ENCODE measurements around the gene EHD2. TPM values are rescaled to one million over a fixed set of nuclear protein-coding genes. Genes with fewer than 3 reads are reported as not detected.
"Not testable (repeated sequence)": the region's sequence is repeated elsewhere in the genome, so short reads cannot be mapped to it uniquely, and the experiment has no call there.

Gene EHD2
- polyA plus RNA-seq, 3 donors, result not detected

- H3K27ac ChIP-seq (ENCODE audit: low read depth in 1 of 2, low read length in 2 of 2), result no peak overlapping the region
- no peaks in the 10 kb centered on the region for H4K20me1 ChIP-seq (ENCODE audit: insufficient read depth, low read length)
- H3K9ac ChIP-seq (ENCODE audit: insufficient read depth, low read length, poor library complexity, severe bottlenecking), result no peak overlapping the region
- Mint-ChIP-seq H3K27ac (no peak overlapping the region), H3K4me1 (peaks cover 8% of the 10 kb centered on the region), H3K36me3 (no peaks in the 10 kb centered on the region), H3K9me3 (peaks cover 0 to 14% (median 6%) of the 10 kb centered on the region in 7 donors), H3K27me3 (ENCODE audit: low read depth in 3 of 3) (peaks cover 21 to 45% (median 24%) of the 10 kb centered on the region in 3 donors), H3K4me3 (no peak overlapping the region)
- peaks cover 0 to 3% of the 10 kb centered on the region in 2 donors for H3K9me3 ChIP-seq (replicated peaks in 1 of 2; ENCODE audit: control insufficient read depth in 1 of 2, insufficient read depth in 1 of 2, low read length in 2 of 2)
- 92% methylated on average over 3 of the region's 8 CpGs for WGBS (ENCODE audit: insufficient coverage)
- intact Hi-C loops (cut with micrococcal nuclease), result loop anchor here in 1 of 2 donors (2.0 to 5.0 kb wide), 2 partner anchors 31 to 76 kb away; no protein-coding TSS in a partner anchor
- peaks cover 8 to 24% of the 10 kb centered on the region in 2 donors for H3K27me3 ChIP-seq (ENCODE audit: control insufficient read depth in 2 of 2, insufficient read depth in 2 of 2, low read length in 2 of 2)
- no peaks in the 10 kb centered on the region for H3K36me3 ChIP-seq (replicated peaks in 1 of 2; ENCODE audit: control insufficient read depth in 1 of 2, insufficient read depth in 2 of 2, low read length in 2 of 2)
- no peak overlapping the region for H2AFZ ChIP-seq (ENCODE audit: insufficient read depth, low read depth, low read length, poor library complexity, severe bottlenecking)
- no peak overlapping the region for H3K4me3 ChIP-seq (replicated peaks in 1 of 3; ENCODE audit: low read depth in 2 of 3, low read length in 3 of 3)
- no peaks in the 10 kb centered on the region for H3K79me2 ChIP-seq (ENCODE audit: insufficient read depth, low read length)
- peaks cover 0 to 7% of the 10 kb centered on the region in 2 donors for H3K4me1 ChIP-seq (ENCODE audit: control insufficient read depth in 1 of 2, insufficient read depth in 2 of 2, low read length in 2 of 2)
- H3K4me2 ChIP-seq (replicated peaks; ENCODE audit: extremely low read depth, low read length, poor library complexity, severe bottlenecking), result no peak overlapping the region
- TF ChIP-seq, protein P1, sequence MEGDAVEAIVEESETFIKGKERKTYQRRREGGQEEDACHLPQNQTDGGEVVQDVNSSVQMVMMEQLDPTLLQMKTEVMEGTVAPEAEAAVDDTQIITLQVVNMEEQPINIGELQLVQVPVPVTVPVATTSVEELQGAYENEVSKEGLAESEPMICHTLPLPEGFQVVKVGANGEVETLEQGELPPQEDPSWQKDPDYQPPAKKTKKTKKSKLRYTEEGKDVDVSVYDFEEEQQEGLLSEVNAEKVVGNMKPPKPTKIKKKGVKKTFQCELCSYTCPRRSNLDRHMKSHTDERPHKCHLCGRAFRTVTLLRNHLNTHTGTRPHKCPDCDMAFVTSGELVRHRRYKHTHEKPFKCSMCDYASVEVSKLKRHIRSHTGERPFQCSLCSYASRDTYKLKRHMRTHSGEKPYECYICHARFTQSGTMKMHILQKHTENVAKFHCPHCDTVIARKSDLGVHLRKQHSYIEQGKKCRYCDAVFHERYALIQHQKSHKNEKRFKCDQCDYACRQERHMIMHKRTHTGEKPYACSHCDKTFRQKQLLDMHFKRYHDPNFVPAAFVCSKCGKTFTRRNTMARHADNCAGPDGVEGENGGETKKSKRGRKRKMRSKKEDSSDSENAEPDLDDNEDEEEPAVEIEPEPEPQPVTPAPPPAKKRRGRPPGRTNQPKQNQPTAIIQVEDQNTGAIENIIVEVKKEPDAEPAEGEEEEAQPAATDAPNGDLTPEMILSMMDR (IDR thresholded peaks at IDR 0.05), result no peak
- DNase-seq, result no peak
Observed at GRCh38 chr19:47711652-47712242, 1.5 kb upstream of the EHD2 start.

- TF ChIP-seq, protein P1 (IDR thresholded peaks at IDR 0.05), result no peak
- Mint-ChIP-seq H3K27ac (no peak overlapping the region), H3K4me3 (peak overlapping the region in 1 of 2 donors; percentile 74), H3K4me1 (peaks cover 4% of the 10 kb centered on the region), H3K9me3 (peaks cover 0 to 9% (median 6%) of the 10 kb centered on the region in 7 donors), H3K36me3 (no peaks in the 10 kb centered on the region), H3K27me3 (ENCODE audit: low read depth in 3 of 3) (peaks cover 20 to 40% (median 23%) of the 10 kb centered on the region in 3 donors)
- Histone ChIP-seq H3K27ac (ENCODE audit: low read depth in 1 of 2, low read length in 2 of 2) (no peak overlapping the region), H2AFZ (ENCODE audit: insufficient read depth, low read depth, low read length, poor library complexity, severe bottlenecking) (no peak overlapping the region), H3K4me1 (ENCODE audit: control insufficient read depth in 1 of 2, insufficient read depth in 2 of 2, low read length in 2 of 2) (peaks cover 0 to 7% of the 10 kb centered on the region in 2 donors), H3K36me3 (replicated peaks in 1 of 2; ENCODE audit: control insufficient read depth in 1 of 2, insufficient read depth in 2 of 2, low read length in 2 of 2) (no peaks in the 10 kb centered on the region), H4K20me1 (ENCODE audit: insufficient read depth, low read length) (no peaks in the 10 kb centered on the region), H3K4me3 (replicated peaks in 1 of 3; ENCODE audit: low read depth in 2 of 3, low read length in 3 of 3) (no peak overlapping the region), H3K79me2 (ENCODE audit: insufficient read depth, low read length) (no peaks in the 10 kb centered on the region), H3K4me2 (replicated peaks; ENCODE audit: extremely low read depth, low read length, poor library complexity, severe bottlenecking) (no peak overlapping the region), H3K27me3 (ENCODE audit: control insufficient read depth in 2 of 2, insufficient read depth in 2 of 2, low read length in 2 of 2) (peaks cover 8 to 23% of the 10 kb centered on the region in 2 donors), H3K9me3 (replicated peaks in 1 of 2; ENCODE audit: control insufficient read depth in 1 of 2, insufficient read depth in 1 of 2, low read length in 2 of 2) (peaks cover 0 to 3% of the 10 kb centered on the region in 2 donors), H3K9ac (ENCODE audit: insufficient read depth, low read length, poor library complexity, severe bottlenecking) (no peak overlapping the region)
- intact Hi-C loops (cut with micrococcal nuclease), result loop anchor here in 1 of 2 donors (5.0 kb wide), 1 partner anchor 73 kb away; no protein-coding TSS in a partner anchor
- DNase-seq, result no peak
- WGBS (ENCODE audit: insufficient coverage), result no CpG with 5 or more reads among the region's 4 CpGs
Observed at GRCh38 chr19:47714339-47714738, 1.1 kb downstream of the EHD2 start.

DNA sequence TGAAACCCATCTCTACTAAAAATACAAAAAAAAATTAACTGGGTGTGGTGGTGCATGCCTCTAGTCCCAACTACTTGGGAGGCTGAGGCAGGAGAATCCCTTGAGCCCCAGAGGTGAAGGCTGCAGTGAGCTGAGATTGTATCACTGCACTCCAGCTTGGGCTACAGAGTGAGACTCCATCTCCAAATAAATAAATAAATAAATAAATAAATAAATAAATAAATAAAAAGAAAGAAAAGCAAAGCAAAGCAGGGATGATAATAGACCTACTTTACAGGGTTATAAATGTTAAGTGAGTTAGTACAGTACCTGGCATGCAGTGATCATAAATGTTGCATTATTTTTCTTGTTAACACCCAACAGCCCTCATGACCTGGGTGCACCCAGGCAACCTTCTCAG lies 1.6 kb downstream of the EHD2 start:
- H3K79me2 ChIP-seq (ENCODE audit: insufficient read depth, low read length); H3K4me3 Mint-ChIP-seq; H3K36me3 Mint-ChIP-seq: not testable (repeated sequence)

More for the DNA sequence above, 1.6 kb downstream of the EHD2 start:
- H3K4me3 ChIP-seq (replicated peaks in 1 of 3; ENCODE audit: low read depth in 2 of 3, low read length in 3 of 3); DNase-seq; H3K9me3 ChIP-seq (replicated peaks in 1 of 2; ENCODE audit: control insufficient read depth in 1 of 2, insufficient read depth in 1 of 2, low read length in 2 of 2); H3K27ac ChIP-seq (ENCODE audit: low read depth in 1 of 2, low read length in 2 of 2); H2AFZ ChIP-seq (ENCODE audit: insufficient read depth, low read depth, low read length, poor library complexity, severe bottlenecking); H3K9ac ChIP-seq (ENCODE audit: insufficient read depth, low read length, poor library complexity, severe bottlenecking); H3K9me3 Mint-ChIP-seq; H4K20me1 ChIP-seq (ENCODE audit: insufficient read depth, low read length); H3K36me3 ChIP-seq (replicated peaks in 1 of 2; ENCODE audit: control insufficient read depth in 1 of 2, insufficient read depth in 2 of 2, low read length in 2 of 2); H3K4me1 ChIP-seq (ENCODE audit: control insufficient read depth in 1 of 2, insufficient read depth in 2 of 2, low read length in 2 of 2); H3K4me1 Mint-ChIP-seq; H3K4me2 ChIP-seq (replicated peaks; ENCODE audit: extremely low read depth, low read length, poor library complexity, severe bottlenecking): not testable (repeated sequence)
- H3K27me3 ChIP-seq (ENCODE audit: control insufficient read depth in 2 of 2, insufficient read depth in 2 of 2, low read length in 2 of 2), result peaks cover 8 to 23% of the 10 kb centered on the region in 2 donors
- Mint-ChIP-seq H3K27me3 (ENCODE audit: low read depth in 3 of 3) (peaks cover 20 to 42% (median 23%) of the 10 kb centered on the region in 3 donors), H3K27ac (peak overlapping the region in 1 of 7 donors; percentile 60)
- intact Hi-C loops (cut with micrococcal nuclease), result loop anchor here in 1 of 2 donors (5.0 kb wide), 1 partner anchor 72 kb away; no protein-coding TSS in a partner anchor
